Middle frontal gyrus (tissue), 1 donor: ENCODE data around the gene ANKZF1.

Source experiments
- DNase-seq: peaks from one replicate; pipeline ENCODE4 v3.0.0-alpha.2; 2015; ENCODE audit warnings: low spot score; ENCODE audit errors: extremely low spot score

The ANKZF1 gene

GRCh38 chr2:219207134-219207883, 22.3 kb upstream of the ANKZF1 start:
- DNase-seq: peak; percentile 16

GRCh38 chr2:219207884-219208740, 21.5 kb upstream of the ANKZF1 start:
- DNase-seq: no peak

GRCh38 chr2:219209236-219210195, 20.1 kb upstream of the ANKZF1 start:
- DNase-seq: no peak

- no peak for DNase-seq
Observed at GRCh38 chr2:219210196-219210885, 19.3 kb upstream of the ANKZF1 start.

- no peak for DNase-seq
Observed at GRCh38 chr2:219210886-219211362, 18.7 kb upstream of the ANKZF1 start.

- DNase-seq: no peak
Observed at GRCh38 chr2:219213026-219213415, 16.6 kb upstream of the ANKZF1 start.

GRCh38 chr2:219213486-219214071, 16.0 kb upstream of the ANKZF1 start:
- no peak for DNase-seq

GRCh38 chr2:219214141-219214540, 15.5 kb upstream of the ANKZF1 start:
- no peak for DNase-seq

- no peak for DNase-seq
Observed at GRCh38 chr2:219214786-219215185, 14.8 kb upstream of the ANKZF1 start.

GRCh38 chr2:219215871-219216534, 13.6 kb upstream of the ANKZF1 start:
- no peak for DNase-seq

- no peak for DNase-seq
Observed at GRCh38 chr2:219216535-219216915, 13.1 kb upstream of the ANKZF1 start.

- DNase-seq: peak; percentile 15
Observed at GRCh38 chr2:219218217-219218731, 11.3 kb upstream of the ANKZF1 start.

- peak; percentile 93 for DNase-seq
Observed at GRCh38 chr2:219218732-219219701, 10.6 kb upstream of the ANKZF1 start, which contains the start of gene ABCB6. ABCB6 (minus strand) TSS chr2:219218958; CDS start chr2:219218673, 285 bp downstream.

- DNase-seq: no peak
Observed at GRCh38 chr2:219219784-219220532, 9.6 kb upstream of the ANKZF1 start.

GRCh38 chr2:219220652-219221402, 8.8 kb upstream of the ANKZF1 start:
- no peak for DNase-seq

GRCh38 chr2:219221957-219222518, 7.6 kb upstream of the ANKZF1 start:
- no peak for DNase-seq
